Measurements from ENCODE around the gene LRIG2.
"Not testable (repeated sequence)": the region's sequence is repeated elsewhere in the genome, so short reads cannot be mapped to it uniquely, and the experiment has no call there.

LRIG2 gene

DNA sequence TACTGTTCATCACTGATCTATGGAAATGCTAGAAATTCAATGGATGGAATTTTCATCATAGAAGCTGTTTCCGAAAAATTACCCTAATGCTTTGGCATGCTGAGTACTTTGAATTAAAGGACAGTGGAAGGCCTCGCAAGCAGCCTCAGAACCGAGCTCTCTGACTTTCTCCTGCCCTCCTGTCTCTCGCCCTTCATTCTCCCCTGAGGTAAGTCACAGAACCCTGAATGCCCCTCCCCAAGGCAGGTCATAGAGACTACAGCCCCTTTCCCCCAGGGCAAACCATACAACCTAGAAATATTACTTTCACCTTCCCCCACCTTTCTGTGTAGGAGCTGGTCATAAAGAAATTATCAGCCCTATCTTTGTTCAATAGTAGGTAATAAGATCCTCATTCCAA is 74.8 kb downstream of the LRIG2 start:
- no peaks in the 10 kb centered on the region for H3K9me3 Mint-ChIP-seq
- H3K36me3 Mint-ChIP-seq: no peaks in the 10 kb centered on the region
- DNase-seq (no peak), ATAC-seq (replicated peaks) (no peak)
- no peak overlapping the region for H3K4me3 Mint-ChIP-seq
- H3K27ac Mint-ChIP-seq: no peak overlapping the region
- H3K4me1 Mint-ChIP-seq: no peaks in the 10 kb centered on the region
- no peaks in the 10 kb centered on the region for H3K27me3 Mint-ChIP-seq

DNA sequence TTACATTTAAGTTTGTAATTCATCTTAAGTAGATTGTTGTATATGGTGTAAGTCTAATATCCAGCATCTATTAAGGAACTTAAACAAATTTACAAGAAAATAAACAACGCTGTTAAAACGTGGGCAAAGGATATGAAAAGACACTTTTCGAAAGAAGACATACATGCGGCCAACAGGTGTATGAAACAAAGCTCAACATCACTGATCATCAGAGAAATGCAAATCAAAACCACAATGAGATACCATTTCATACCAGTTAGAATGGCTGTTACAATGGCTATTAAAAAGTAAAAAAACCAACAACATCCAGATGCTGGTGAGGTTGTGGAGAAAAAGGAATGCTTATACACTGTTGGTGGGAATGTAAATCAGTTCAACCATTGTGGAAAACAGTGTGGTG is 77.5 kb downstream of the LRIG2 start:
- H3K36me3 Mint-ChIP-seq; H3K27ac Mint-ChIP-seq; H3K9me3 Mint-ChIP-seq; DNase-seq; H3K27me3 Mint-ChIP-seq; H3K4me3 Mint-ChIP-seq; ATAC-seq (replicated peaks); H3K4me1 Mint-ChIP-seq: not testable (repeated sequence)

DNA sequence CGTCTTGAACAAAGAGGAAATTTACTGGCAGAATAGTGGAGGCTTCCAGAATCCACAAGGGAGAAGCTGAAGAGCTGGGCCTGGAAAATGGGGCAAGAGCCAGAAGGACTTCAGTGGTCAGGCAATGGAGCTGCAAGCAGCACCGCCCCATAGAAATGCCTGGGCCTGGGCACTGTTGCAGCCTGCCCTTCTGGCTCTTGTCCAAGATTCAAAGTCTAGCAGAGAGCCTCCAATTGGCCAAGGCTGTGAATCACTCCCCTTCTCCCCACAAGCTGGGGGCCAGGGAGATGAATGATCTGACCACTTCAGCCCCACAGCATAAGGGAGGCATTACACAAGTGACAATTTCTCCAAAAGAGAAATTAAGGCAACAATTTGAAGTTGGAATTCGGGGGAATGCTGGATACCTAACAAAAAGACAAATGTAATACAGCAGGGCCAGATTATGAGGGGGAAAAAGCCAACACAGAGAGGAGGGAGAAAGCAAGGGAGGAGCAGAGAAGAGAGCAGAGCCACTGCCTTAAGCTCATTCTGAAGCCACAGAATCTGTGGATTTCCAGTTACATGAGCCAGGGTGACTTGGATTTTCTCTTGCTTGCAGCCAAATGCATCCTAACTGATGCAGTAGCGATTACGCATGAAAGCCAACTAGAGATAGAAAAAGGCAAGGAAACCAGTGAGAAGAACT is 80.3 kb downstream of the LRIG2 start:
- peaks cover 2 to 3% of the 10 kb centered on the region in 2 donors for H3K36me3 Mint-ChIP-seq
- DNase-seq (no peak), ATAC-seq (replicated peaks) (no peak)
- no peak overlapping the region for H3K27ac Mint-ChIP-seq
- no peaks in the 10 kb centered on the region for H3K4me1 Mint-ChIP-seq
- no peak overlapping the region for H3K4me3 Mint-ChIP-seq
- H3K9me3 Mint-ChIP-seq: peaks cover 4% of the 10 kb centered on the region in 2 donors
- no peaks in the 10 kb centered on the region for H3K27me3 Mint-ChIP-seq

DNA sequence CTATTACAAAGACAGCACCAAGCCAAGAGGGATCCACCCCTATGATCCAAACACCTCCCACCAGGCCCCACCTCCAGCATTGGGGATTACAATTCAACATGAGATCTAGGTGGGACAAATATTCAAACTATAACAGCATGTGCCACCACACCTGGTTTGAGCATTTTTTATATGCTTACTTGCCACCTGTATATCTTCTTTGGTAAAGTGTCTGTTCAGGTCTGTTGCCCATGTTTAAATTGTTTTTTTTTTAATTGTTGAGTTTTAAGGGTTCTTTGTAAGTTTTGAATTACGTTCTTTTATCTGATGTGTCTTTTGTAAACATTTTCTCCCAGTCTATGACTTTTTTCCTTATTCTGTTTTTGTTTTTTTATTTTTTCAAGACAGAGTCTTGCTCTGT is 83.4 kb downstream of the LRIG2 start:
- Mint-ChIP-seq H3K4me1 (no peaks in the 10 kb centered on the region), H3K36me3 (peaks cover 2 to 3% of the 10 kb centered on the region in 2 donors), H3K27me3 (peaks cover 0 to 7% of the 10 kb centered on the region in 2 donors), H3K4me3 (no peak overlapping the region), H3K9me3 (peaks cover 4 to 8% of the 10 kb centered on the region in 2 donors), H3K27ac (no peak overlapping the region)
- DNase-seq (no peak), ATAC-seq (replicated peaks) (no peak)

DNA sequence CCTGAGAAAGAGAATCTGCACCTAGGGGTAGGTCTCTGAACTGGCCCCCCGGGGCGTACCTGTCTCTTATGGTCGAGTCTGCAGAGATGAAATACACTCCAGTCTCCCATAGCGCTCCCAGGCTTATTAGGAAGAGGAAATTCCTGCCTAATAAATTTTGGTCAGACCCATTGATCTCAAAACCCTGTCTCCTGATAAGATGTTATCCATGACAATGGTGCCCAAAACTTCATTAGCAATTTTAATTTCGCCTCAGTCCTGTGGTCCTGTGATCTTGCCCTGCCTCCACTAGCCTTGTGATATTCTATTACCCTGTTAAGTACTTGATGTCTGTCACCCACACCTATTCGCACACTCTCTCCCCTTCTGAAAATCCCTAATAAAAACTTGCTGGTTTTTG is 85.7 kb downstream of the LRIG2 start:
- DNase-seq; H3K4me1 Mint-ChIP-seq; H3K4me3 Mint-ChIP-seq; H3K27ac Mint-ChIP-seq; H3K36me3 Mint-ChIP-seq; ATAC-seq (replicated peaks); H3K9me3 Mint-ChIP-seq: not testable (repeated sequence)
- peaks cover 6 to 13% of the 10 kb centered on the region in 2 donors for H3K27me3 Mint-ChIP-seq

DNA sequence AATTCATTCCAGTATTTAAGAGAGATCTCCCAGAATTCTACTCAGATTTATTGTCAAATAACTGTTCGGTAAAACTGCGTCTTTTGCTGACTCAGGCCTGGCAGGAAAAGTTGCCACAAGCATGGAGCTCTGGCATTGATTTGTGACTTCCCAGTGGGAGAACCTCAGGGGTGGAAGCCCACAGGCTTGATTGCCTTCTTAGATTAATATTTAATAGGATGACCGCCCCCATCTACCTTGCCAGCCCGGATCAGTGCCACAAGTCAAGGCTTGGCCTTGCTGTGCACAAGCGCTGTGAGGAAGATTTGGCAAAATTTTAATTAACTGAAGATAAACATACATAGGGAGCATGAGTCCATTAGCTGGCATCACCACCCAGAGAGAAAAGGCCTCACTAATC is 93.5 kb downstream of the LRIG2 start:
- Mint-ChIP-seq H3K4me3 (no peak overlapping the region), H3K36me3 (no peaks in the 10 kb centered on the region), H3K9me3 (peaks cover under 1 to 4% of the 10 kb centered on the region in 2 donors), H3K27me3 (peaks cover 22 to 23% of the 10 kb centered on the region in 2 donors), H3K27ac (no peak overlapping the region), H3K4me1 (no peaks in the 10 kb centered on the region)
- ATAC-seq (replicated peaks) (no peak), DNase-seq (no peak)

DNA sequence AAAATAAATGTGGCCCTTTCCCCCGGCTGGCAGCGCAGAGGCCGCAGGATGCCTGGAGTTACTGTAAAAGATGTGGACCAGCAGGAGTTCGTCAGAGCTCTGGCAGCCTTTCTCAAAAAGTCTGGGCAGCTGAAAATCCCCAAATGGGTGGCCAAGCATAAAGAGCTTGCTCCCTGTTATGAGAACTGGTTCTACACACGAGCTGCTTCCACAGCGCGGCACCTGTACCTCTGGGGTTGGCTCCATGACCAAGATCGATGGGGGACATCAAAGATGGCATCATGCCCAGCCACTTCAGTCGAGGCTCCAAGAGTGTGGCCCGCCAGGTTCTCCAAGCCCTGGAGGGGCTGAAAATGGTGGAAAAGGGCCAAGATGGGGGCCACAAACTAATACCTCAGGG is 95.9 kb downstream of the LRIG2 start:
- peaks cover 3% of the 10 kb centered on the region in 2 donors for H3K36me3 Mint-ChIP-seq
- H3K4me1 Mint-ChIP-seq: no peaks in the 10 kb centered on the region
- ATAC-seq (replicated peaks): no peak
- no peak for DNase-seq
- no peak overlapping the region for H3K4me3 Mint-ChIP-seq
- H3K27ac Mint-ChIP-seq: no peak overlapping the region
- H3K27me3 Mint-ChIP-seq: peaks cover 20 to 25% of the 10 kb centered on the region in 2 donors
- peaks cover 13 to 17% of the 10 kb centered on the region in 2 donors for H3K9me3 Mint-ChIP-seq

DNA sequence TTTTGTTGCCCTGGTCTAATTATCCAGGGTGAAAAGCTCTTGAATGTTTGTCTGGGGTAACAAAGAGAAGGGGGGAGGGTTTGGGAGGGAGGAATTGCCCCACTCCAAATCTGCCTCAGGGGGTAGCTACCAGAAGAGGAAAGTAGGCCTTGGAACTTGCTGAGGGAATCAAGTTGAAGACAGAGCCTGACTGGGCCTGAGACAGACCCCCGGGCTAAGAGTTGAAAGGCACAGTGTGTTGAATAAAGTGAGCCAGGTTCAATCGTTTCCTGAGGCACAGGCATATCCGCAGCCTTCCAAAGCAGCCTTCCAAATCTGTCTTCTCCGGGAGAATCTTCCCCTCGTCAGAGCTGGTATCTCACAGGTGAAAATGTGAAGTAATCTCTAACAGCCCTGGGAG is 96.6 kb downstream of the LRIG2 start:
- ATAC-seq (replicated peaks) (no peak), DNase-seq (no peak)
- Mint-ChIP-seq H3K4me1 (no peaks in the 10 kb centered on the region), H3K27me3 (peaks cover 21 to 27% of the 10 kb centered on the region in 2 donors), H3K4me3 (no peak overlapping the region), H3K27ac (no peak overlapping the region), H3K36me3 (peaks cover 3% of the 10 kb centered on the region in 2 donors), H3K9me3 (peaks cover 14 to 19% of the 10 kb centered on the region in 2 donors)

DNA sequence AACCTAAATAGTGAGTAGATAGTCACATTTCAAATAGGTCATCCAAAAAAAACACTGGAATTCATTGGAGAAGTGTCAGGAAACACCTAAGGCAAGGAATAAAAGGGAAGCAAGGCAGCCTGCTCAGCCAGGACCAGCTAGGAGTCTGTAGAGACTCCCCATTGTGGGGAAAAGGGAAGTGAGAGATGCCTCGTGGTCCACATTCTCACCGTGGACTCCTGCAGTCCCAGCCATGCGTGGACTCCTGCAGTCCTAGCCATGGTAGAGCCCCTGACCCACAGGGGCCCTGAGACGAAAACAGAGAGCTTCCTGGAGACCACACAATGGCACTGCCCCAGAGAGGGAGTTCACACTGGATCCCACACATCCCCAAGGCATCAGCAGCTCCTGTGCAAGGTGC is 97.5 kb downstream of the LRIG2 start:
- peaks cover 15 to 19% of the 10 kb centered on the region in 2 donors for H3K27me3 Mint-ChIP-seq
- peak; percentile 48 to 72 for ATAC-seq (replicated peaks)
- no peak for DNase-seq
- no peak overlapping the region for H3K4me3 Mint-ChIP-seq
- no peaks in the 10 kb centered on the region for H3K4me1 Mint-ChIP-seq
- no peak overlapping the region for H3K27ac Mint-ChIP-seq
- peaks cover 3% of the 10 kb centered on the region in 2 donors for H3K36me3 Mint-ChIP-seq
- peaks cover 12 to 19% of the 10 kb centered on the region in 2 donors for H3K9me3 Mint-ChIP-seq

DNA sequence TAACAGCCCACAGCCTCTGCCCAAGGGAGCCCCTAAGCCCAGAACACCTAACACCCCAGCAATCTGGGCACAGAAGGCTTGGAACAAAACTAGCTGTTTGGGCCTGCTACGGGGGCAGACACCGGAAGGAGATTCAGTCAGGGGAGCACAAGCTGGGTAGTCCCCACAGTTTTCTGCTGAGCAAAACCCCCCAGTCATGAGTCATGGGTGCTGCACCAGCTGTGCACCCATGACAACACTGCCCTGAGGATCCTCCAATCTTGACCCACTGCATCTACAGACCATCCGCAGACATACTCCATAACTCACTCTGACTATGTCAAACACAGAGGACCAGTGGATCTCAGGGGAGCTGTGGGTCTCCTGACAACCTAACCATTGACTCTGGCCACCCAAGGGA is 105.1 kb downstream of the LRIG2 start:
- H3K4me1 Mint-ChIP-seq: no peaks in the 10 kb centered on the region
- peaks cover 0 to 2% of the 10 kb centered on the region in 2 donors for H3K36me3 Mint-ChIP-seq
- peak; percentile 33 to 58 for ATAC-seq (replicated peaks)
- H3K4me3 Mint-ChIP-seq: no peak overlapping the region
- peaks cover 8 to 11% of the 10 kb centered on the region in 2 donors for H3K9me3 Mint-ChIP-seq
- DNase-seq: no peak
- H3K27ac Mint-ChIP-seq: no peak overlapping the region
- peaks cover 36 to 54% of the 10 kb centered on the region in 2 donors for H3K27me3 Mint-ChIP-seq

DNA sequence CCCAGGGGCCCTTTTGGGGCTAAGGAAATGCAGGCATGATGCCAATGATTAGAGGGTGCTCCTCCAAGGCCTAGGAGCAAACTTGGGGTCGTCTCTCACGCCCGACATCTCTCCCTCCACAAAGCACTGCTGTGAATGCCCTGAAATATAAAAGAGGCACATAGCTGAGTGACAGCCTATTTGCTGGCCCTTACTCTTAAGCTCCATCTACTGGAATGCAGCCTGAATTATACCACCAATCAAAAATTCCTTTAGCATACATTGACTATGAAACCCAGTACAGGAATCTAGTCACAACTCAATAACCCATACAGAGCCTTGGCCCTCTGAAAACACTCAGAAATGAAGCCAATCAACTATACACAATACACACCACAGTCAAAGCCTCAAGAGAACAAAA is 105.5 kb downstream of the LRIG2 start:
- Mint-ChIP-seq H3K36me3 (peaks cover 0 to 2% of the 10 kb centered on the region in 2 donors), H3K27ac (no peak overlapping the region), H3K9me3 (peaks cover 9 to 12% of the 10 kb centered on the region in 2 donors), H3K27me3 (peaks cover 36 to 58% of the 10 kb centered on the region in 2 donors), H3K4me1 (no peaks in the 10 kb centered on the region), H3K4me3 (no peak overlapping the region)
- DNase-seq (no peak), ATAC-seq (replicated peaks) (no peak)

All from stimulated activated naive B cell treated with anti-CD40 and anti-IgM and Interleukin-4, amounts not matched to agents 10 μg/mL and 1 μg/mL and 100 μg/mL, for 72 hours (primary cell).